K562 (cell line): ENCODE measurements around the gene RPS10.

Experiments used
- GATAD2A ChIP-seq: fragments of 450-650 bp; IDR thresholded peaks from 2 replicates; pipeline ENCODE4 v1.6.1; 2017
- TF ChIP-seq, protein P1 (sequence below): sonication (generic); formaldehyde crosslinking; IDR thresholded peaks from 2 replicates; pipeline ENCODE4 v1.8.1; 2022; ENCODE audit warnings: missing genetic modification reagents

DNA sequence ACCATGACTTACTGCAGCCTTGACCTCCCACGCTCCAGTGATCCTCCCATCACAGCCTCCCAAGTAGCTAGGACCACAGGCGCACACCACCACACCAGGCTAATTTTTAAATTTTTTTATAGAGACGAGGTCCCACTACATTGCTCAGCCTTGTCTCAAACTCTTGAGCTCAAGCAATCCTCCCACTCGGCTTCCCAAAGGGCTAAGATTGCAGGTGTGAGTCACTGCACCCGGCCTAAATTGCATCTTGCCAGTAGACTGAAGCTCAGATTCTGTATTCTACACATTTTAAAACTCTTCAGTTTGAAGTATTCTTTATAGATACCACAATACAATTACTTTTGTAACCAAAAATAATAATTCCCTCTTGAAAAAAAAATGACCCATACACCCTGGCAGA, 44.8 kb downstream of the RPS10 start:
- no peak for TF ChIP-seq GATAD2A
- TF ChIP-seq, protein P1, sequence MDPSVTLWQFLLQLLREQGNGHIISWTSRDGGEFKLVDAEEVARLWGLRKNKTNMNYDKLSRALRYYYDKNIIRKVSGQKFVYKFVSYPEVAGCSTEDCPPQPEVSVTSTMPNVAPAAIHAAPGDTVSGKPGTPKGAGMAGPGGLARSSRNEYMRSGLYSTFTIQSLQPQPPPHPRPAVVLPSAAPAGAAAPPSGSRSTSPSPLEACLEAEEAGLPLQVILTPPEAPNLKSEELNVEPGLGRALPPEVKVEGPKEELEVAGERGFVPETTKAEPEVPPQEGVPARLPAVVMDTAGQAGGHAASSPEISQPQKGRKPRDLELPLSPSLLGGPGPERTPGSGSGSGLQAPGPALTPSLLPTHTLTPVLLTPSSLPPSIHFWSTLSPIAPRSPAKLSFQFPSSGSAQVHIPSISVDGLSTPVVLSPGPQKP (CRISPR knock-in tag), result no peak
